NCI-H187 treated with DMSO at 0.1 percent for 48 hours (cell line): ENCODE measurements around the gene DCDC1.

Experiments used
- DNase-seq: peaks from one replicate; lab custom pipeline; 2025; lab: John Stamatoyannopoulos, UW

DCDC1 gene, protein sequence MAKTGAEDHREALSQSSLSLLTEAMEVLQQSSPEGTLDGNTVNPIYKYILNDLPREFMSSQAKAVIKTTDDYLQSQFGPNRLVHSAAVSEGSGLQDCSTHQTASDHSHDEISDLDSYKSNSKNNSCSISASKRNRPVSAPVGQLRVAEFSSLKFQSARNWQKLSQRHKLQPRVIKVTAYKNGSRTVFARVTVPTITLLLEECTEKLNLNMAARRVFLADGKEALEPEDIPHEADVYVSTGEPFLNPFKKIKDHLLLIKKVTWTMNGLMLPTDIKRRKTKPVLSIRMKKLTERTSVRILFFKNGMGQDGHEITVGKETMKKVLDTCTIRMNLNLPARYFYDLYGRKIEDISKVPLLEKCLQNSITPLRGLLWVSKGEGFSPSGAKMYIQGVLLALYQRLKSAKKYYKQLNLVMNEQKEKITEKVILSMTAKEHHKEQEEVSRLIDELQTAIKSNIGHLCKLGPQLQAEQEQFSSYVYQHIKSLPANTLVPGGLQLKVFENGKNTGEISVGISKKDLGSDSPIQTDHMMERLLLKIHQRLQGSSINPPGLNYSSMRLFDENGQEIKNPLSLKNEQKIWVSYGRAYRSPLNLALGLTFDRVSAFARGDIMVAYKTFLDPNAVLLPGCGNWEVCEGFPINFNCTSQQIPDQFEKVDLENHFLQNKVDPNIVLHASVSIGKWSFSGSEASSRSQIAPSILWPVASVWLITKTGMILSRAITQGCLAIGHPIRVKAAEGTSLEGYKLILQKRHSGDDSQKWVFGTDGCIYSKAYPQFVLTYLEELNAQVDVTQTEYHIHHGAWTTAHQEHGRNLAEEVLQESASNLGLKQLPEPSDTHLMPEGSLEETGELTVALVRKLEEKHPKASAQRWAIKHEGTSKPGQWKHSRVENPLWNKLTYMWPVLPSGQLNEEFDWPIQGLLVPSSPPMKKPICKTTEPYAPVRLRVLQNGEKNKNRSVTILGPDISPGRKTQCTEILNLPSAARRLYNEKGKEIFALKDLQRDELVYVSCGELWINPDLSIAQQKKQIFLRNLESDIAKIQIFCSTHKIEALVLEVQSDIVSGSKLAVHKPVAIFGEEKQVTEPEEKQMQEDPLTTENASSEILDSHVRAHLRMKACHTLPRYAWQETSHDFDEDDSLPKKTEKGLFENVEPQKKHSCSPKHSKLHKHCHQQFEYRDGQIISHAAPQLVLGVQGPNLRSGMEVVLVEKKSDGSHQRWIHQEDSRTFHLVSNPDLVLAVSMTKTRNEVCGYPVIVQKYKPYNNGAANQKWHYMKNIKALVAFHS (N-terminal part only)

DNA sequence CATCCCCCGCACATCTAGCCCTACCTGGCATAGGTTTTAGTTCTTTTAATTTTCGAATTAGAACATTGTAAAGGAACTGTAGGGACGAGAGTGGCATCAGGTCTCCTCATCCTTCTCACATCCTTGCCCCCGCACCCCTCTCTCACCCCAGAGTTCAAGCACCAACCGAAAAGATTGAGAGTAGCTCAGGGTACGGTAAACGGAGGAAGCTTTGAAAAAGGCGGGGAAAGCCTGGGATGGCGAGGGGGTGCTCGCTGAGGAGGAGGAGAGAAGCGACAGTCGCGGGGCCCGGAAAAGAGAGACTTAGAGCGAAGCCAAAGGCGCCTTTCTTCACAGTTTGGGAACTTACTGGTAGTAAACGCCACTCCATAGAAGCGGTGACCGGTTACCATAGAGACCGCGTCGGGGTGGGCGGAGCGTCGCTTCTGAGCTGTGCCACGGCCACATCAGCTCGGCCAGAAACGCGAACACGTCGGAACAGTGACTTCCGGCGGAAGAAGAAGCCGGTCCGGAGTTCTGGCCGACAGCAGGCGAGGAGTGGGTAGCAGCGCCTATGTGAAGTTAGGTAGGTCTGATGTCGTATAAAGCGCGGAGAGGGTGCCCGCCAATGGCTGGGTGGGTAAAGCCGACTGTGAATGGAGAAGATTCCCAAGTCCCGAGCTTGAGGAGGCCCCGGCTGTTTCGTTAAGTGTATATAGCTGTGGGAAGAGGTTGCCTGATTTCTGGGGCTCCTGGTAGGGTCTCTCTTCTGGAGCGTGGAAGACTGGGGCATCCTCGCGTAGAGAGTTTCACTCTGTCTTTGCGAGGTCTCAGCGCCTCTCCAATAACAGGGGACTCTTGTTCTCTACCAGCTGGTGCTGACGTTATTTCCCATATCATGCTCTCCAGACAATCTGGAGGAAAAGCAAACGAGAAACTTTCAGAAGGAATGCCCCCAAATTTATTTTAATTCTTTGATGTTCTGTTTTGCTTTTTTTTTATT, at the start of gene DCDC1, which contains the start of gene DNAJC24:
Gene DCDC1, minus strand, starts transcription at position 392 of the 982 bp plus-strand sequence. CDS start 41,459 bp downstream, outside the sequence.
Gene DNAJC24, plus strand, starts transcription at position 513 of the 982 bp plus-strand sequence. CDS start 889 bp downstream, outside the sequence.
- peak; percentile 86 for DNase-seq

DNA sequence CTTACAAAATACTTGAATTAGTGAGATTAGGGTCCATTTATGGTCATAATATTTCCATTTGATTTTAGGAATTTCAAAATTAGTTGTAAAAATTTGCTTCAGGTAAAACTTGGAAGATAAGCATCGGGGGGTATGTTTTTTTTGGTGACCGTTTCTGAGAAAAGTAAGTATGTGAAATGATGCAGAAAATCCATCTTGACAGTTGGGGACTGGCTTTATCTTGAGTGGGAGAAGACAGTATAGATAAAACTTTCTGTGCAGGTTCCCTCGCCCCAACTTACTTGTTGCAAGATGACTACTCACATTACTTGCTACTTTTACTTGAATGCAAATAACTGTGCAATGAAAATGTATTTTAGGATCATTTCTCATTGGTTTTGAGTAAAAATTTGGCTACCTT, 49.6 kb upstream of the DCDC1 start:
- DNase-seq, result no peak

GRCh38 chr11:31417816-31418215, 48.3 kb upstream of the DCDC1 start:
- no peak for DNase-seq

- DNase-seq, result no peak
Observed at GRCh38 chr11:31417357-31417756, 47.8 kb upstream of the DCDC1 start.

GRCh38 chr11:31415435-31415834, 45.9 kb upstream of the DCDC1 start:
- DNase-seq, result no peak

GRCh38 chr11:31414338-31414737, 44.8 kb upstream of the DCDC1 start:
- no peak for DNase-seq

DNA sequence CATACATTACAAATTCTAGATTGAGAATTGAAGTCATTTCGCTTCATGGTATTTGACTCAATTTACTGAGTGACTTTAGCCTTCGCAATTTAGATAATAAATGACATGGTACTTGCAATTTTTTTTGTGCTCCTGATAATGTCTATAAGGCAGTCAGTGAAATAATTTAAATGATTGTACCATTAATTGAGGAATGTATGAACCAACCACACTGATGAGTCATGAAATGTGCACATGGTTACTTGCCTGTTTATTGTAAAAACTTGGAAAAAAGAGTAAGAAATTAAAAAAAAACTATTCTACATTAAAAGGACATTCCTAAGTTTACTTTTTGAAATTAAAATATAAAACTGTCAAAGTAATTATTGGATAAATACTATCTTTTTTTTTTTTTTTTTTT, 43.4 kb upstream of the DCDC1 start:
- no peak for DNase-seq

DNA sequence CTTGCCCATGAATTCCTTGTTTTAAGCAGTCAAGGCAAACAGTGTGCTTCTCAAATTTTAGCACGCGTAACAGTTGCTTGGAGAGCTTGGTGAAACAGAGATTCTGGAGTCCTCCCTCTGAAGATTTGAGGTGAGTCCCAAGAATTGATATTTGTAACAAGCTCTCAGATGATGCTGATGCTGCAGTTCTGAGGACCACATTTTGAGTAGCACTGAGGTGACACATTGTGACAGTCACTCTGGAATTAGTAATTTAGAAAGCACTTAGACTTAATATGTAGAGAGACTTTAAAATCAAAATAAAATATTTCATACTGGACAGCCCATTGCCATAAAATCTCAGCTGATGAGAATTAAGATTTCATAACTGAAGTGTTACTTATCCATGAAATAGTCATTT, 38.7 kb upstream of the DCDC1 start:
- no peak for DNase-seq

GRCh38 chr11:31404614-31405013, 35.1 kb upstream of the DCDC1 start:
- DNase-seq, result no peak

- DNase-seq, result no peak
Observed at GRCh38 chr11:31397239-31397834, 27.8 kb upstream of the DCDC1 start.

DNA sequence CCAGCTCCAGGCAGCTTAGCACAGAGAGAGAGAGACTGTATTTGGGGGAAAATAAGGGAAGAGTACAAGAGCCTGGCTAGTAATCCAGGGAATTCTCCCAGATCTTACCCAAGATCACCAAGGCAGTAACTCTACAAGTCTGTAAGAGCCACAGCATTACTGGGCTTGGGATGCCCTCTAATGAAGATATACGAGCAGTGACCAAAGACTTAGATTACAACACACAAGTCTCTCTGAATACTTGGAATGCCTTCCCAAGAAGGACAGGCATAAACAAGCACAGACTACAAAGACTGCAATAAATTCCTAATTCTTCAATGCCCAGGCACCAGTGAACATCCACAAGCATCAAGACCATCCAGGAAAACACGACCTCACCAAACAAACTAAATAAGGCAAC, 17.8 kb upstream of the DCDC1 start:
- DNase-seq, result no peak

DNA sequence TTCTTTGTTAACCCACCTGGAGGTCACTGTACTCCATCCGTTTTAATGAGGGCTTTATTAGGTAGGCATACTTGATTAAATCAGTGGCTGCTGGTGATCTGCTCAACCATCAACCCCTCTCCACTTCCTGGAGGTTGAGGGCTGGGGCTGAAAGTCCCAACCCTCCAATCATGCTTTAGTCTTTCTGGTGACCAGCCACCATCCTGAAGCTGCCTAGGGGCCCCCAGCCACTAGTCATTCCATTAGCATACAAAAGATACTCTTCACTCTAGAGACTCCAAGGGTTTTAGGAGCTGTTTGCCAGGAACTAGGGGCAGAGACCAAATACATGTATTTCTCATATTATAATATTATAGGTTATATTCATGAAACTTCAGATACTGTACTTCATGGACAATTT, 13.6 kb upstream of the DCDC1 start:
- DNase-seq, result no peak

DNA sequence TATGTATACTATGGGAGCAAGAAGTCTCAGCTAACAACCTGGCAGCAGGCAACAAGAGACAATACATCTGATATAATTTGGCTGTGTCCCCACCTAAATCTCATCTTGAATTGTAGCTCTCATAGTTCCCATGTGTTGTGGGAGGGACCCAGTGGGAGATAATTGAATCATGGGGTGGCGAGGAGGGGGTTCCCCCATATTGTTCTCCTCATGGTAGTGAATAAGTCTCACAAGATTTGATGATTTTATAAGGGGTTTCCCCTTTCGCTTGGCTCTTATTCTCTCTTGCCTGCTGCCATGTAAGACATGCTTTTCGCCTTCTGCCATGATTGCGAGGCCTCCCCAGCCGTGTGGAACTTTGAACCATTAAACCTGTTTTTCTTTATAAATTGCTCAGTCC, 6.3 kb upstream of the DCDC1 start:
- DNase-seq, result no peak

DNA sequence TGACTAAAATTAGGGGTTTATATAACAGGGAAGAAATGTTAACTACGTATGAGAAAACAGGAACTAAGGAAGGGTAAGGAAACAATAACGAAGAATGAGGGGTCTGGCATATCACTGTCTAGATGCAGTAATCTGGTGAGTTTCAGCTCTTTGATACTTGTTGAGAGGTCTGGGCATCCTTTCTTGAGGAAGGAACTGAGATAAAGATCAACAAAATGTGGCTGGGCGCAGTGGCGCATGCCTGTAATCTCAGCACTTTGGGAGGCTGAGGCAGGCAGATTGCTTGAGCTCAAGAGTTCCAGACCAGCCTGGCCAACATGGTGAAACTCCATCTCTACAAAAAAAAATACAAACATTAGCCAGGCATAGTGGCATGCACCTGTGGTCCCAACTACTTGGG, 2.7 kb downstream of the DCDC1 start:
- no peak for DNase-seq

- DNase-seq, result no peak
Observed at GRCh38 chr11:31361743-31362142, 7.8 kb downstream of the DCDC1 start.

DNA sequence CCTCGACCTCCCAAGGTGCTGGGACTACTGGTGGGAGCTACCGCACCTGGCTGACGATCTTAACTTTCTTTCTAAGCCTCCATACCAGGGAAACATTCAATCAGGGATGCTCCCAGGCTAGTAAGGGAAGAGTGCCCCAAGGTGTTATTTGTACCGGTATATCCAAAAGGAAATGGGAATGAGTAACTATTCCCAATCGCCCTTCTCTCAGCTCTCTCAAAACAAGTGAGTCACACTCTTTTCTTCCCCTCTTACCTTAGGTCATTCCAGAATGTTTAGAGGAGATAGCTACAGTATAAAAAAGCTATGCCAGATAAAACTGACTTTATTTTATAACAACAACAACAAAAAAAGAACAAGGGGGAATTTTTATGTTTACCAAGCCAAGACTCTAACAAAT, 13.7 kb downstream of the DCDC1 start:
- DNase-seq, result no peak

- peak; percentile 59 for DNase-seq
Observed at GRCh38 chr11:31355131-31355530, 14.4 kb downstream of the DCDC1 start.

GRCh38 chr11:31351168-31351567, 18.4 kb downstream of the DCDC1 start:
- DNase-seq, result no peak

DNA sequence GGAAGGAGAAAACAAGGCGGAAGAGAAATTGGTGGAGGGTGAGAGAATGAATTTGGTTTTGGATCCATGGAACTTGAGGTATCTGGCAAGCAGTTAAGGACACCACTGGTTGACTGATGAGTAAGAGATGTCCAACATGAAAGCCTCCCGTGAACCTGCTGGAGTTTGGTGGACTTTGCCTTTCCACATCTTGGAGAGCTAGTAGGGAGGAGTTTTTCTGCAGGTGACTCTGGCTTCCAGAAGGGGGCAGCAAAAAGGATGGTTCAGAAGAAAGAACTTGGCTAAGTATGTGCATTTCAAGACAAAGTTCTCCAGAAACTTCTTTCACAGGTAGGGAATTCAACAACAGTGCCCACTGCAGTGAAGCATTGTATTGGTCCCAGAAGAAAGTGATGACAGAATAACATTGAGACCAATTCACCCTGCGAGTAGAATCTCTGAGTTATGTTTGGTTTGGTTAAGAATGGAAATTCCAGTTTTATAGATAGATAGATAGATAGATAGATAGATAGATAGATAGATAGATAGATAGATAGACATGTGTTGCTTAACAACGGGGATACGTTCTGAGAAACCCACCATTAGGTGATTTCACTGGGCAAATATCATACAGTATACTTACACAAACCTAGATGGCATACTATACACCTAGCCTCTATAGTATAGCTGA, 28.5 kb downstream of the DCDC1 start:
- DNase-seq, result no peak

GRCh38 chr11:31337806-31338205, 31.7 kb downstream of the DCDC1 start:
- no peak for DNase-seq
